ENCODE data around the gene SPAST.
A peak's percentile ranks its signal among the peaks of the same experiment; 100 is the strongest.
"Not testable (repeated sequence)": the region's sequence is repeated elsewhere in the genome, so short reads cannot be mapped to it uniquely, and the experiment has no call there.

Gene SPAST

DNA sequence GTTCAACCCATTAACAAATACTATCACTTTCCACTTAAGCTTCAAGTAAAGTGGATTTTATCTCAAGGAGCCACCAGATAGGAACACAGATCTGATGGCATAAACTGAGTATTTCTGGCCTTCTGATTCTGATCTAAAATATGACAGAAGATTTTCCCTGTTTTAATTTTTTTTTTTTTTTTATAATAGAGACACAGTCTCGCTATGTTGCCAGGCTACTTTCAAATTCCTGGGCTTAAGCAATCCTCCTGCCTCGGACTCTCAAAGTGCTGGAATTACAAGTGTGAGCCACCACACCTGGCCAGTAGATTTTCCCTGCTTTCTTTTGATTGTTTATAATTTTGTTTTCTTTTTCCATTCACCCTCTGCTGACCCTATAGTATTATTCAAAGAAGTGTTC is 65.7 kb downstream of the SPAST start:
- DNase-seq: no peak

DNA sequence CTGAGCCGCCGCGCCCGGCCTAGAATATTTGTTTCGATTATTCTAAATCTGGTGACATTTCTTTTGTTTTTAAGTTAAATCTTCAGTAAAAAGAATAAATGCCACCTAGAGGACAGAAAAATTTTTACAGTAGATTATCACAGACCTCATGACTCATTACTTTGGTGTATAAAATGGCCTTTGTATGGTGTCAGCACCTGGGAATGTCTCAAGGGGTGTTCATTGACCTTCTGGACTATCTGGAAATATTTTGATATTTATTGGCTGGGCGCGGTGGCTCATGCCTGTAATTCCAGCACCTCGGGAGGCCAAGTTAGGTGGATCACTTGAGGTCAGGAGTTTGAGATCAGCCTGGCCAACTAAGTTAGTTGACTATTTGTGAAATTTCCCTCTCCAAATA is 72.1 kb downstream of the SPAST start:
- DNase-seq: peak; percentile 3

DNA sequence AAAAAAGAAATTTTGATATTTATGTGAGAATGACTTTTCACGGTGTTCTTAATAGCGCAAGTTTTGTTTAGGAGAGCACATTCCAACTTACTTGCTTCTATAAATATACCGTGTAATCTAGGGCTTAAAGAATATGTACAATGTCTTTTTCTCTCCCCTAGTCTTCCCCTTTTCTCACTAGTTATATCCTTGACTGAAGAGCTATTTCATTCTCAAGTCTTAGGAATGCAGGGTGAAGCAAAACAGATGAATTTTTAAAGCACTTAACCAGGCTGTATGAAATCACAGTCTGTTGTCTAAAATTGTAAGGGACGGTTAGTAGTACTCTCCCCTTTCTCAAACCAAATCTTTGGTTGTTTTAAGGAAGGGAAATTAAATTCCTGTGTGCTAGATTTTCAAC is 72.7 kb downstream of the SPAST start:
- DNase-seq: no peak

DNA sequence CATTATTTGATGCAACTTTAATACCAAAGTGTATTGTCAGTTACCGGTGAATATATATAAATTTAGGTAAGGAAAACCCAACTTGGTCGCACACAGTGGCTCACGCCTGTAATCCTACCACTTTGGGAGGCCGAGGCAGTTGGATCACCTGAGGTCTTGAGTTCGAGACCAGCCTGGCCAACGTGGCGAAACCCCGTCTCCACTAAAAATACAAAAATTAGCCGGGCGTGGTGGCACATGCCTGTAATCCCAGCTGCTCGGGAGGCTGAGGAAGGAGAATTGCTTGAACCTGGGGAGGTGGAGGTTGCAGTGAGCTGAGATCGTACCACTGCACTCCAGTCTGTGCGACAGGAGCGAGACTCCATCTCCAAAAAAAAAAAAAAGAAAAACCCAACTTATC is 88.2 kb downstream of the SPAST start:
- not testable (repeated sequence) for DNase-seq

DNA sequence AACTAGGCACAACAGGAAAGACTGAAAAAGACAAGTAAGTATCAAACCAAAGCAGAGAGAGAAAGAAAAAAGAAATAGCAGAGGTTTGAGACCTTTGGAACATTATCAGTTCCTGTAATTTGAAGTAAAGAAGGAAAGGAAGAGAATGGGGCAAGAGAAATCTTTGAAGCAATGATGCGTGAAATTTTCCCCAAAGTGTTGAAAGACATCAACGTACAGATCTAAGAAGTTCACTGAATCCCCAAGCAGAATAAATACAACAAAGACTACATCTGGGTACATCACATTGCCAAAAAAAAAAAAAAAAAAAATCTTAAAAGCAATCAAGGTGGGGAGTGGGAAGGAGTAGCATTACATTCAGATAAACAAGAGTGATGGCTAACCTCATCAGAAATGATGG is 96.3 kb downstream of the SPAST start:
- no peak for DNase-seq

DNA sequence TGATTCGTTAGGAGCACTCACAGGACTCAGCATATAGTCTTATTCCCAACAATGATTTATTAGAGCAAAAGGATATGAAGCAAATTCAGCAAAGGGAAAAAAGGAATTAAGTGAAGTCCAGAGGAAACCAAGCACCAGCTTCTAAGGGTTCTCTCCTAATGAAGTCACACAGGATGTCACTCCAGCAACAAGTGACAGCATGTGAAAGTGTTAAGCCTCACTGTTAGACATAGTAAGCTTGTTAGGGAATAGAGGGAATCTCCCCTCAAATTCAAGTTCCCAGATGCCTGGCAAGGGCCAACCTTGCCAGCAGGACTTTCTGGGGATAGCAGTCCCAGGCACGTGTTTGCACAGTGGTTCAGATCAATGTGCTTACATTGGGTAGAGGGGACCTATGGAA is 97.9 kb downstream of the SPAST start:
- DNase-seq: no peak

DNA sequence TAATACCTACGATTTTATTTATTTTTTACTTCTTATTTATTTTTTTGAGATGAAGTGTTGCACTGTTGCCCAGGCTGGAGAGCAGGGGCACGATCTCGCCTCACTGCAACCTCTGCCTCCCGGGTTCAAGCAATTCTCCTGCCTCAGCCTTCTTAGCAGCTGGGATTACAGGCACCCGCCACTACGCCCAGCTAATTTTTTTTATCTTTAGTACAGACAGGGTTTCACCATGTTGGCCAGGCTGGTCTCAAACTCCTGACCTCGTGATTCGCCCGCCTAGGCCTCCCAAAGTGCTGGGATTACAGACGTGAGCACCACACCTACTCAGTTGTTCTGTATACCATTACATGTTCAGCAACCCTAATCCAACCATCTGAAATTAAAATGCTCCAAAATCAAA is 100.9 kb downstream of the SPAST start:
- not testable (repeated sequence) for DNase-seq

DNA sequence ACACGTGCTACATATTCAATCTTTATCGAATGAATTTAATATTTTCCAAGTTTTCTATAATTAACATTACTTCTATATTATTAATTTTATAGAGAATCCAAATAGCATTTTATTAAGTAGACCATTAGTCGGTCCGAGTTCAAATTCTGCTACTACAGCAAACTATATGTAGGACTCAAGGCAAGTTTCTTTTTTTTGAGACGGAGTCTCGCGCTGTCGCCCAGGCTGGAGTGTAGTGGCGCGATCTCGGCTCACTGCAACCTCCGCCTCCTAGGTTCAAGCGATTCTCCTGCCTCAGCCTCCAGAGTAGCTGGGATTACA is 101.6 kb downstream of the SPAST start:
- DNase-seq: not testable (repeated sequence)

DNA sequence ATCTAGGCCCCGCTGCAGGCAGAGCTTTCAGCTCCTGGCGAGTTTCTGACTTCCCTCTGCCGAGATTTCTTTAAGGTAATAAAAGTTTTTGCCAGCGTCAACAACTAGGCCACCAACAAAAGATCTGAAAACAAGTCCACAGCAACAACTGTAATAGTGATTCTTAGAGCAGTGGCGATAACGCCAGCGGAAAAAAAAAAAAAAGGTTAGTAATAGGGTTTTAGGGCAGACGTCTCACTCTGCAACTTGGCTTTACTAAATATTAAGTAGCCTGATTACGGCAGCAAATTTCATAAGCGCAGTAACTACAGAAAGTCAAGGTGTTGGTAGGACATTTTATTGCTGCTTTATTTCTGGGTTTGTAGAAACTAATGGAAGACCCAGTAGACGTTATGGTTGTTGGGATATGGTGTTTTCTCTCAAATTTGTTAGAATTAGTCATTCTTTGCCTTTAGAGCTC is 102.8 kb downstream of the SPAST start:
- no peak for DNase-seq

DNA sequence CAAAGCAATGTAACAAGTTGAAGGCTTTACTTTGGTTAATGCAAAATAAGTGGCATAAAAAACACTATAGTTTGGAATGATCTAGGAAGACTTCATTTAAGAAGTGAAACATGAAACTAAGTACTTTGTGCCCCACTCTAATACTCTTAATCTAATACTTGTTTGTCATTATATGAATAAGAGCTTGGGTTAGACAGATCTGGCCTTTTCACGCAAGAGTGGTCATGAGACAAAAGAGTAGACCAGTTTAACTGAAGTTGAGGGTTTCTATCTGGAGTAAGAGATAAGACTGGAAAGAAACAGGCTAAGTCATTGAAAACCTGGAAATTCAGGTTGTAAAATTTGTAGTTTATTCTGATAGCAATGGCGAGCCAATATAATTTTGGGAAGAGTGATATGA is 105.2 kb downstream of the SPAST start:
- no peak for DNase-seq

DNA sequence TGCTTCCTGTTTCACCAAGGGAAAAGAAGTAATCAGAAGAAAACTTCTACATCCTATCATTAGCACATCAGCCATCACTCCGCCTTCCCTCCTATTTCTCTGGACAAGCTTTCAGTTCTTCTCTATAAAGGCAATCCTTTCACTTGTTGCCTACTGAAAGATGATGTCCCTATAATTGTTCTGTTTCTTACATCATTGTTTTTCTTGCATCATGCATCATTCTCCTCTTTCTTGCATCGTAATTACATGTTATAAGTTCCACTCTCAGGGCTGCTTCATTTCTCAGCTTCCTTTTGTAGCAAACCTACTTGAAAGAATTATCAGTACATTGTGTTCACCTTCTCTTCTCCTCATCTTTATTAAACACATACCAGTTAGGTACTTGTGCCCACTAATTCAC is 109.5 kb downstream of the SPAST start:
- no peak for DNase-seq

DNA sequence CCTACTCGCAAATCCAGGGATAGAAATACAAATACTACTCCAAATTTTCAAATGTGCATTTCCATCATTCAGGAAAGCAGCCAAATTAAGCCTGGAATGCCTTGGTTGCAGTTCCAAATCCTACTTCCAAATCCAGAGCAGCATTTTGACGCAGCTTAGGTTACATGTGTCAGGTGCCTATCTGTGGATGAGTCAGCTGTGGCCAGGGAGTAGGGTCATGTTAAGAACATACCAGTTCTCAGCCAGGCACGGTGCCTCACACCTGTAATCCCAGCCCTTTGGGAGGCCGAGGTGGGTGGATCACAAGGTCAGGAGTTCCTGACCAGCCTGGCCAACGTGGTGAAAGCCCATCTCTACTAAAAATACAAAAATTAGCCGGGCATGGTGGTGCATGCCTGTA is 119.3 kb downstream of the SPAST start:
- no peak for DNase-seq

DNA sequence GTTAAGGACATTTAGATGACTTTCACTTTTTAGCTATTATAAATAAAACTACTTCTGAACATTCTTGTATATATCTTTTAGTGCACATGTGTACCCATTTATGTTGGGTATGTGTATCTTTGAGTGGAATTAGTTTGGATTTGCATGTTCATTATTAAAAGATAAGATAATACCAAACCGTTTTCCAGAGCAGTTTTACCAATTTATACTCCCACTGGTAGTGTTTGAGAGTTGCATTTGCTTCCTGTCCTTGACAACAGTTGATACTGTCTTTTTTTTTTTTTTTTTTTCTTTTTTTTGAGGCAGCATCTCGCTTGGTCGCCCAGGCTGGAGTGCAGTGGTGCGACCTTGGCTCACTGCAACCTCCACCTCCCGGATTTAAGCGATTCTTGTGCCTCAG is 125.7 kb downstream of the SPAST start:
- no peak for DNase-seq

DNA sequence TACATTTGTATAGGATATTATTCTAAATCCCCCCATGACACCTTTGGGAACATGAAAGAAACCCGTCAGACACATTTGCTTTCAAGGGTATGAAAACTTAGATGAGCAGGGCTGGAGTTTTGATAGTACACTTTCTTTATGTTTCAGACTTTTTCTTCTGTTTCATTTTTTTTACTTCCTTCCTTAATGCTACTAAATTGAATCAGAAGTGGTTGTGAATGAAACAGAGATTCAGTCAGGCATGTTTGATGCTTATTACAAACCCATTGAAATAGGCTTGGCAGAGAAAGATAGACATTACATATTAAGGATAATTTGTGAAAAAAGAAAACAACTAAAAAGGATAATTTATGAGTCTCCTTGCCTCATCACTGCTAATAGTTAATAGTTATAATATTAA is 129.1 kb downstream of the SPAST start:
- no peak for DNase-seq

DNA sequence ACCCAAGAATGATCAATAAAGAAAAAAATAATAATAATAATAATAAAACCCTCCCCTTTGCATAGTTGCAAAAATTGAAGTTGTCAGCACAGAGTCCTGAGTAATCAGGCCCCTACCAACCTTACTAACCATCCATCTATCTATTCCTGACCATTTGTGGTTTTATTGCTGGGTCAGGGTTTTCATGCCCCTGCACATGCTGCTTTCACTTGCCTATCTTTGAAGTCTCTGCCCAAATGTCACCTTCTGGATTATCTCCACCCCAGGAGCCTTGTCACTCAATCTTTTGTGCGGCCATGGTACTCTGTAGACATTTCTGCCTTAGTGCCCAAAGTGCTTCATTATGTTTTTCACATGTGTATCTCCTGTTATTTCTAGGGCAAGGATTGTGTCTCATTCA is 137.5 kb downstream of the SPAST start:
- no peak for DNase-seq

DNA sequence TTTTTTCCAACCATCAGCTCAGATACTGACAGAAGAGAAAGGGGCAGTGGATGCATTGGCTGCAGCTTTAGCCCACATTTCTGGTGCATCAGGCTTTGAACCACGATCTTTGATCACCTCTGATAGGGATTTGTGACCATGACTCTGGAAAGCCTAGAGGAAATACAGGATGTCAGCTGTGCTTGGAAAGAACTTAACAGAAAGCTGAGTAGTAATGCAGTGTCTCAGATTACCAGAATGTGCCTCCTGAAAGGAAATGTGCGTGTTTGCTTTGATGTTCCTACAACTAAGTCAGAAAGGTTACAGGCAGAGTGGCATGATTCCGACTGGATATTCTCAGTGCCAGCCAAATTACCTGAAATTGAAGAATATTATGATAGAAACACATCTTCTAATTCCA is 140.1 kb downstream of the SPAST start:
- not testable (repeated sequence) for DNase-seq
